Esophagus squamous epithelium (tissue), 5 donors: ENCODE results near the gene RCL1. TPM values are rescaled to one million over a fixed set of nuclear protein-coding genes. Genes with fewer than 3 reads are reported as not detected.
A peak's percentile ranks its signal among the peaks of the same experiment; 100 is the strongest.
"Not testable (repeated sequence)": the region's sequence is repeated elsewhere in the genome, so short reads cannot be mapped to it uniquely, and the experiment has no call there.

Experiments
- DNase-seq: peaks from one replicate; lab custom pipeline; 2025; lab: John Stamatoyannopoulos, UW
- H3K27ac ChIP-seq, 4 donors: fragments of 200-600 bp; sonication (generic); one replicate each; pipeline ENCODE4 v1.5.1; 2016 to 2019; ENCODE audit warnings: mild to moderate bottlenecking in 1 of 4
- H3K27me3 ChIP-seq, 4 donors: fragments of 200-600 bp; sonication (generic); 1 replicate in 3 of 4; 2 replicates in 1 of 4; pipeline versions ENCODE4 v1.5.1 to v1.6.0; 2017 to 2021; ENCODE audit warnings: antibody characterized with exemption in 1 of 4
- H3K36me3 ChIP-seq, 3 donors: fragments of 200-600 bp; sonication (generic); one replicate each; pipeline ENCODE4 v1.5.1; 2016 to 2019
- H3K4me1 ChIP-seq, 3 donors: fragments of 200-600 bp; sonication (generic); one replicate each; pipeline ENCODE4 v1.5.1; 2017 to 2019
- H3K4me3 ChIP-seq, 4 donors: fragments of 200-600 bp; sonication (generic); 1 replicate in 3 of 4; 2 replicates in 1 of 4; pipeline ENCODE4 v1.5.1; 2016 to 2019; ENCODE audit warnings: mild to moderate bottlenecking in 2 of 4, moderate library complexity in 1 of 4
- H3K9me3 ChIP-seq, 3 donors: fragments of 200-600 bp; sonication (generic); one replicate each; pipeline ENCODE4 v1.5.1; 2016 to 2019
- CTCF ChIP-seq, 6 experiments: fragments of 450-650 bp in 4 of 6; fragments of 200-600 bp in 2 of 6; sonication (generic) in 2 of 6; IDR thresholded peaks; one replicate each; pipeline ENCODE4 v1.5.1; 2016 to 2019; ENCODE audit warnings: antibody characterized with exemption in 6 of 6, mild to moderate bottlenecking in 4 of 6, moderate library complexity in 4 of 6
- POLR2A ChIP-seq, 4 donors: fragments of 450-650 bp; IDR thresholded peaks; one replicate each; pipeline ENCODE4 v1.6.1; 2017; ENCODE audit warnings: antibody characterized with exemption in 4 of 4, mild to moderate bottlenecking in 4 of 4, moderate library complexity in 3 of 4
- WGBS, 2 donors: methylation state at CpG; one replicate each; pipeline ENCODE4 v1.1.5; 2018; 5-methylcytosine and 5-hydroxymethylcytosine counted together
- intact Hi-C: fragments of 100-400 bp; cut with DNase I; formaldehyde crosslinking; loops from one replicate; pipeline ENCODE4 v1.15.0; 2022
- total RNA-seq, 4 donors: library from RNA; depleted of rRNA; stranded (reverse); fragments of >200 nt; gene quantifications; one replicate each; pipeline ENCODE4 v1.1.0, GENCODE V29; 2016
- donor health status: DM: yes; HTN: yes; CAD: no.

The RCL1 gene
- total RNA-seq, 4 donors from 2014 or later = 13.8 to 28.0 (median 16.5) TPM

GRCh38 chr9:4892501-4893194 lies 99.9 kb downstream of the RCL1 start:
- H3K27me3 ChIP-seq = no peaks in the 10 kb centered on the region
- WGBS, 2 donors = 90 to 92% methylated on average over 5 of the region's 5 CpGs
- intact Hi-C loops = no loop called here
- H3K36me3 ChIP-seq = no peaks in the 10 kb centered on the region
- DNase-seq = no peak
- H3K27ac ChIP-seq = no peak overlapping the region
- H3K4me3 ChIP-seq = no peak overlapping the region
- TF ChIP-seq POLR2A (IDR thresholded peaks at IDR 0.05) (no peak), CTCF (IDR thresholded peaks at IDR 0.05) (no peak)
- no peaks in the 10 kb centered on the region for H3K9me3 ChIP-seq
- H3K4me1 ChIP-seq = peaks cover 0 to 4% (median under 1%) of the 10 kb centered on the region in 3 donors

DNA sequence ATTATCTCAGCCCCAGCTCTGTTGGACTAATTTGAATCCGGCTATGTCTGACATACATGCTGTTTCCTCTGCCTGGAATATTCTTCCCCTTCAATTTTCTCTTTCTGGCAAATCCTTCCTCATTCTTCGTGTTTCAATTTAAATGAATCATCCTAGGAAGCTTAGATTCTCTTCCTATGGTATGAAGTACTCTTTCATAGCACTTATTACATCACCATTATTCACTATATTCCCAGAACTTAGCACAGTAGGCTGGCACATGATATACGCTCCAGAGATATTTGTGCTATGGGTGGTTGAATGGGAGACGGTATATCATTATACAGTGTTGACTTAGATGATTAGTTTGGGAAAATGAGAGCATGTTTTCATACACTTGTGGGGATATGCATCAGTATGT lies 101.3 kb downstream of the RCL1 start:
- intact Hi-C loops = no loop called here
- no peak overlapping the region for H3K27ac ChIP-seq
- H3K36me3 ChIP-seq = no peaks in the 10 kb centered on the region
- 39 to 47% methylated on average over 4 of the region's 4 CpGs for WGBS, 2 donors
- no peak overlapping the region for H3K4me3 ChIP-seq
- no peaks in the 10 kb centered on the region for H3K4me1 ChIP-seq
- DNase-seq = no peak
- H3K27me3 ChIP-seq = no peaks in the 10 kb centered on the region
- no peak for TF ChIP-seq CTCF (IDR thresholded peaks at IDR 0.05)
- TF ChIP-seq POLR2A (IDR thresholded peaks at IDR 0.05) = no peak
- H3K9me3 ChIP-seq = no peaks in the 10 kb centered on the region

GRCh38 chr9:4899853-4900252 lies 107.1 kb downstream of the RCL1 start:
- peaks cover 0 to 21% (median 7%) of the 10 kb centered on the region in 3 donors for H3K4me1 ChIP-seq
- H3K36me3 ChIP-seq, H3K4me3 ChIP-seq, H3K27me3 ChIP-seq, H3K27ac ChIP-seq, H3K9me3 ChIP-seq, intact Hi-C loops, DNase-seq: not testable (repeated sequence)
- 94 to 100% methylated on average over 1 of the region's 1 CpG for WGBS, 2 donors

GRCh38 chr9:4901401-4902134 lies 108.8 kb downstream of the RCL1 start:
- peak overlapping the region in 3 of 4 donors; percentile 6 to 42 (median 15) for H3K4me3 ChIP-seq
- H3K27me3 ChIP-seq, H3K36me3 ChIP-seq, intact Hi-C loops, DNase-seq, H3K9me3 ChIP-seq: not testable (repeated sequence)
- 28 to 37% methylated on average over 3 to 5 of the region's 11 CpGs for WGBS, 2 donors
- peak overlapping the region in 3 of 4 donors; percentile 58 to 73 (median 61) for H3K27ac ChIP-seq
- H3K4me1 ChIP-seq = peaks cover 0 to 21% (median 7%) of the 10 kb centered on the region in 3 donors

DNA sequence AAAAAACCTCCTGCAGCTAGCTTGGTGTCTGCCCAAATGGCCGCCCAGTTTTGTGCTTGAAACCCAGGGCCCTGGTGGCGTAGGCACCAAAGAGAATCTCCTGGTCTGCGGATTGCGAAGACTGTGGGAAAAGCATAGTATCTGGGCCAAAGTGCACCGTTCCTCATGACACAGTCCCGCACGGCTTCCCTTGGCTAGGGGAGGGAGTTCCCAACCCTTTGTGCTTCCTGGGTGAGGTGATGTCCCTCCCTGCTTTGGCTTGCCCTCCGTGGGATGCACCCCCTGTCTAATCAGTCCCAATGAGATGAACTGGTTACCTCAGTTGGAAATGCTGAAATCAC lies 109.4 kb downstream of the RCL1 start:
- 65 to 94% methylated on average over 2 to 7 of the region's 8 CpGs for WGBS, 2 donors
- peaks cover 0 to 21% (median 7%) of the 10 kb centered on the region in 3 donors for H3K4me1 ChIP-seq
- intact Hi-C loops = no loop called here
- DNase-seq = no peak
- peak overlapping the region in 3 of 4 donors; percentile 58 to 73 (median 61) for H3K27ac ChIP-seq
- no peaks in the 10 kb centered on the region for H3K36me3 ChIP-seq
- H3K9me3 ChIP-seq = no peaks in the 10 kb centered on the region
- TF ChIP-seq POLR2A (IDR thresholded peaks at IDR 0.05) = no peak
- TF ChIP-seq CTCF (IDR thresholded peaks at IDR 0.05) = no peak
- H3K4me3 ChIP-seq = no peak overlapping the region
- no peaks in the 10 kb centered on the region for H3K27me3 ChIP-seq
